ENCODE measurements around the gene AQP5. TPM values are rescaled to one million over a fixed set of nuclear protein-coding genes. Genes with fewer than 3 reads are reported as not detected.

AQP5 gene
- total and polyA plus RNA-seq, 12 donors: 0.16 to 2.6 (median 0.52) TPM; not detected in 4

- peaks cover 0 to 7% (median 0%) of the 10 kb centered on the region in 9 donors for H3K4me1 ChIP-seq
- intact Hi-C loops (cut with DNase I): loop anchor here in 1 of 10 donors (10.0 kb wide), 1 partner anchor 87 kb away; no protein-coding TSS in a partner anchor
- no peak for TF ChIP-seq CTCF (IDR thresholded peaks at IDR 0.05)
- ATAC-seq (no peak), DNase-seq (no peak)
- no peaks in the 10 kb centered on the region for H3K9me3 ChIP-seq
- 85% methylated on average over 14 of the region's 14 CpGs for WGBS, 2 donors
- peaks cover 0 to 50% (median 39%) of the 10 kb centered on the region in 7 donors for H3K27me3 ChIP-seq
- no peak overlapping the region for H3K4me3 ChIP-seq
- no peak overlapping the region for H3K27ac ChIP-seq
- no peaks in the 10 kb centered on the region for H3K36me3 ChIP-seq
These were observed 10.0 kb upstream of the AQP5 start for GRCh38 chr12:49951411-49952240.

DNA sequence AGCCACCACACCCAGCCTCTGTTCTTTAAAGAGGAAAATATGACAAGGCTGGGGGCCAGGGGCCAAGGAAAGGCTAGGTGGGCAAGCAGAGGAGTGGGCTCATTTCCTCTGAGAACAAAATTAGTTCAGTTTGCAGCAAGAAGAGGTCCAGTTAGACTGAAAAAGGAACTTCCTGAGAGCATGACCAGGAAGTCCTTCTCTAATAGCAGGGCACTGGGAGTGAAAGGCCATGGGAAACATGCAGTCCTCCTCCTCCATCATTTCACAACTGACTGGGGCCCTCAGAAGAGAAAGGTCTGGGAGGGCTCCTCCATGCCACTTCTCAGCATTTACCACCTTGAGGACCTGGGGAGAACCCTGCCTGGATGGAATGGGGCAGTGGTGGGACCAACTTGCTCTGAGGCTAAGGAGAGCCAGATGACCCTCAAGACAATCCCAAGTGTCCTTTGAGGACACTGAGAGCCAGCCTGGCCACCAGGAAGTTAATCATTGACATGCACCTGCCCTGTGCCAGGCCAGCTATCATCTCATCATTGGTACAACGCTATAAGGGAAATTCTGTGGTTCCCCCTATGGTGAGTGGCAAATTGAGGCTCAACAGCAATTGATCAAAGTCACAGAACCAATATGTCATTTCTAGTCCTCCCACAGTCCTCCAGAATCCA, 9.1 kb upstream of the AQP5 start:
- intact Hi-C loops (cut with DNase I): loop anchor here in 1 of 10 donors (10.0 kb wide), 1 partner anchor 88 kb away; no protein-coding TSS in a partner anchor
- no peak for DNase-seq
- H3K9me3 ChIP-seq: no peaks in the 10 kb centered on the region
- peaks cover 0 to 7% (median 0%) of the 10 kb centered on the region in 9 donors for H3K4me1 ChIP-seq
- no peak for ATAC-seq
- no peak for TF ChIP-seq CTCF (IDR thresholded peaks at IDR 0.05)
- peaks cover 0 to 59% (median 48%) of the 10 kb centered on the region in 7 donors for H3K27me3 ChIP-seq
- no peaks in the 10 kb centered on the region for H3K36me3 ChIP-seq
- H3K27ac ChIP-seq: no peak overlapping the region
- 75 to 87% methylated on average over 1 of the region's 1 CpG for WGBS, 2 donors
- H3K4me3 ChIP-seq: no peak overlapping the region

DNA sequence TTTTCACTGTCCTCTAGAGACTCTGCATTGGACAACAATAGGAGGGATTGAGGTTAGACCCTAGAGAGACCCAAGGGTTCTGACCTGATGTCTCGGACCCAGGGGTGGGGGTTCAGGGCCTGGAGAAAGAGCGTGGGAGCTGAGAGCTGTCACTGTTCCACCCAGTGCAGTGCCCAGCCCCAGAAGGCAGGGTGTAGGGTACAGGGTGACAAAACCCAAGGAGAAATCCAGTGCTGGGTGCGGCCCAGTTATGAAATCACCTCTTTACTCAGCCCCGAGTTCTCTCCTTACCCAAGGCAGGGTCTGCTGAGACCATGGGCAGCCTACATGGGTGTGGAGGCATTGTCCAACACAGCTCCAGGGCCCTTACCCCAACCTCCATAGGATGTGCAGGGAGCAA, 8.5 kb upstream of the AQP5 start:
- DNase-seq: no peak
- 89 to 93% methylated on average over 4 of the region's 4 CpGs for WGBS, 2 donors
- H3K9me3 ChIP-seq: no peaks in the 10 kb centered on the region
- no peak overlapping the region for H3K4me3 ChIP-seq
- H3K27me3 ChIP-seq: peaks cover 0 to 65% (median 48%) of the 10 kb centered on the region in 7 donors
- peaks cover 0 to 7% (median 0%) of the 10 kb centered on the region in 9 donors for H3K4me1 ChIP-seq
- H3K27ac ChIP-seq: no peak overlapping the region
- H3K36me3 ChIP-seq: no peaks in the 10 kb centered on the region
- TF ChIP-seq CTCF (IDR thresholded peaks at IDR 0.05): no peak
- intact Hi-C loops (cut with DNase I): loop anchor here in 1 of 10 donors (10.0 kb wide), 1 partner anchor 88 kb away; no protein-coding TSS in a partner anchor
- no peak for ATAC-seq

All from heart right ventricle (tissue), 16 donors.